ENCODE data around the gene UEVLD.

Gene UEVLD

DNA sequence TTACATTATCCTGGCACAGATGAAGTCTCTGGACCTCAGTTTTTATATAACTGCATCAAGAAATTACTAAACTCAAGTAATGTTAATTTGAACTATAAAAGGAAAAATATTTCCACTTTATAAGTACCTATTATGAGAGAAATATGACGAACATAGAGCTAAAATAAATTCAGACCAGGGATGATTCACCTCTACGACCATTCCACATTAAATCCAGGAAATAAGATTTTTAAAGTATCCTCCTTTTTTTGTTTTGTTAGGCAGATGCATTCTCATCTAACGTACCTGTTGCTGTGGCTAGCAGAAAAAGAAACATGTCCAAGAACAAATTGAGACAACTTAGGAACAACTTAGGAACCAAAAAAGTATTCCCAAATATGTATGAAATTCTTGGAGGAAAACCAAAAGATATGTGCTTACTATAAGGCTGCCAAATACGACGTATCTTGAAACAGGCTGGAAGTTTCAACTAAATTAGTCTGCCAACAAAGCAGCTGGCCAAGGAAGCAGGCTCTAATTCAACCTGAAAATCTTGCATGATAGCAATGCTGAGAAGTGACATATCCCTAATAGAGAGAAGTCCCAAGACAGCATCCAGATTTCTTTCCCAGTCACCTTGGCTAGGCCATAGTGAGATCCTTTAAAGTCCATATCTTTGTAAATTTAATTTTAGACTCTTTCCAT, 29.9 kb upstream of the UEVLD start:
- TF ChIP-seq, protein P1, sequence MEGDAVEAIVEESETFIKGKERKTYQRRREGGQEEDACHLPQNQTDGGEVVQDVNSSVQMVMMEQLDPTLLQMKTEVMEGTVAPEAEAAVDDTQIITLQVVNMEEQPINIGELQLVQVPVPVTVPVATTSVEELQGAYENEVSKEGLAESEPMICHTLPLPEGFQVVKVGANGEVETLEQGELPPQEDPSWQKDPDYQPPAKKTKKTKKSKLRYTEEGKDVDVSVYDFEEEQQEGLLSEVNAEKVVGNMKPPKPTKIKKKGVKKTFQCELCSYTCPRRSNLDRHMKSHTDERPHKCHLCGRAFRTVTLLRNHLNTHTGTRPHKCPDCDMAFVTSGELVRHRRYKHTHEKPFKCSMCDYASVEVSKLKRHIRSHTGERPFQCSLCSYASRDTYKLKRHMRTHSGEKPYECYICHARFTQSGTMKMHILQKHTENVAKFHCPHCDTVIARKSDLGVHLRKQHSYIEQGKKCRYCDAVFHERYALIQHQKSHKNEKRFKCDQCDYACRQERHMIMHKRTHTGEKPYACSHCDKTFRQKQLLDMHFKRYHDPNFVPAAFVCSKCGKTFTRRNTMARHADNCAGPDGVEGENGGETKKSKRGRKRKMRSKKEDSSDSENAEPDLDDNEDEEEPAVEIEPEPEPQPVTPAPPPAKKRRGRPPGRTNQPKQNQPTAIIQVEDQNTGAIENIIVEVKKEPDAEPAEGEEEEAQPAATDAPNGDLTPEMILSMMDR (conservative IDR thresholded peaks at IDR 0.05; ENCODE audit: low read depth, low read length) = no peak
- H3K4me3 ChIP-seq (ENCODE audit: low read length) = no peak overlapping the region
- no peak for DNase-seq (ENCODE audit: low read depth)

DNA sequence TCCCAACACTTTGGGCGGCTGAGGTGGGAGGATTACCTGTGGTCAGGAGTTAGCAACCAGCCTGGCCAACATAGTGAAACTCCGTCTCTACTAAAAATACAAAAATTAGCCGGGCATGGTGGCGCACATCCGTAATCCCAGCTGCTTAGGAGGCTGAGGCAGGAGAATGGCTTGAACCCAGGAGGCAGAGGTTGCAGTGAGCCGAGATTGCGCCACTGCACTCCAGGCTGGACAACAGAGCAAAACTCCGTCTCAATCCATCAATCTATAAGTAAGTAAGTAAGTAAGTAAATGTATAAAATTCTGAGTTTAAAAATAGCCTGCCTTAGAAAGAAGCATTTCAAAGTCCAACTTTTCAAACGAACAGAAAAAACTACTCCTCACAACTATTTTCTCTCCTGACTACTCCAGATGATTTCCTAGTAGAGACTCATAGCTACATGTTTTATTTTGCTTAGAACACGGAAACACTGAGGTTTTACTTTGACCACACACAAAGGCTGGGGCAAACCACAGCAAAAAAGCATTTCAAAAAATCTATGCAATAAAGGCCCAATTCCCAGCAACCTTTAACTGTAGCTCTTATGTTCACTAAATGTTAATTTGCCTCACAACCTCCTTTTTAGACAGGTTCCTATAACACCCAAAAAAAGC, 29.3 kb upstream of the UEVLD start:
- H3K4me3 ChIP-seq (ENCODE audit: low read length) = no peak overlapping the region
- DNase-seq (ENCODE audit: low read depth) = no peak
- TF ChIP-seq, protein P1 (conservative IDR thresholded peaks at IDR 0.05; ENCODE audit: low read depth, low read length) = no peak

DNA sequence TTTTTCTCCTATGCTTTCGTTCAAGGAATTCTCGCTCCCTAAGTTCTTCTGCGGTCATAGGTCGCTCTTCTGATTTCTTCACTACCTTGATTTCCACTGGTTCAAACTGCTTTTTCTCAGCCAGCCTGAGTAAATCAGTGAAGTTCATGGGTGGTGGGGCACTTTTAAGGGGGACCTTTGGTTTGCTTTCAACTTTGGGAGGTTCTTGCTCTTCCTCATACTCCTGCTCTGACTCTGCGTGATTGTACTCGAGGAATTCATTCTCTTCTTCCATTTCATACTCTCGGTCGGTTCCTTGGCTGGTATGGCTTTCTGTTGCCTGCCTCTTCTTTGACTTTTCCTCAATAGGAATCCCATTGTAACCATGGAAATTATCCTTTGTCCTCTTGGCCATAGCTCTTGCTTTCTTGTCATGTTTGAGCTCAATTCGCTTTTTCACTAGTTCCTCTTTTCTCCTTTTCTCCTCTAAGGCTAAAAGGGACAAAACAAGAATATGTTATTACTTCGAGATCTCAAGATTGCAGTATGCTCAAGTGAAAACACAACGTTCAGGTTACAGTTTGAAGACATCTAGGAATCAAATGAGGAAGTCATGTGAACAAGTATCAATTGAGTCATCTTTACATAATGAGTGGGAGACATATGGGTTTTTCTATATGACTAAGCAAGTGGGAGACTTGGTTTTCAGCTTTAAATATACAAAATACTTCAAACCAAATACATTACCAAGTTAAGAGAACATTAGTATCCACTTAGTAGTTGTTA, 27.3 kb upstream of the UEVLD start:
- no peak for DNase-seq (ENCODE audit: low read depth)
- no peak overlapping the region for H3K4me3 ChIP-seq (ENCODE audit: low read length)
- TF ChIP-seq, protein P1 (conservative IDR thresholded peaks at IDR 0.05; ENCODE audit: low read depth, low read length) = no peak

DNA sequence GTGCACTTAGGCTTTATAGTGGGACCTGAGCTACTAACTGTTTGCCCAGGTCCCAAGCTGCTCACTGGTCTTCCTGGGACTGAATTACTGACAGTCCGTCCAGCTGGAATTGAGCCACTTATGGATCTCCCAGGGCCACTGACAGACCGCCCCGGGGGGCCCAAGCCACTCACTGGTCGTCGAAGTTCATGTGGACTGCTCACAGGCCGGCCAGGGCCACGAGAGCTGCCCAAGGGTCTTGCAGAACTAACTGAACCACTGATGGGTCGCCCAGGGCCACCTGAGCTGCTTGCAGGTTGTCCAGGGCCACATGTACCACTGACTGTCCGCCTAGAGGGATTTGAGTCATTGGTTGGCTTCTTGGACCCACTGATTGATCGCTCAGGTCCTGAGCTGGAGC, 26.1 kb upstream of the UEVLD start:
- TF ChIP-seq, protein P1 (conservative IDR thresholded peaks at IDR 0.05; ENCODE audit: low read depth, low read length) = no peak
- H3K4me3 ChIP-seq (ENCODE audit: low read length) = no peak overlapping the region
- no peak for DNase-seq (ENCODE audit: low read depth)

DNA sequence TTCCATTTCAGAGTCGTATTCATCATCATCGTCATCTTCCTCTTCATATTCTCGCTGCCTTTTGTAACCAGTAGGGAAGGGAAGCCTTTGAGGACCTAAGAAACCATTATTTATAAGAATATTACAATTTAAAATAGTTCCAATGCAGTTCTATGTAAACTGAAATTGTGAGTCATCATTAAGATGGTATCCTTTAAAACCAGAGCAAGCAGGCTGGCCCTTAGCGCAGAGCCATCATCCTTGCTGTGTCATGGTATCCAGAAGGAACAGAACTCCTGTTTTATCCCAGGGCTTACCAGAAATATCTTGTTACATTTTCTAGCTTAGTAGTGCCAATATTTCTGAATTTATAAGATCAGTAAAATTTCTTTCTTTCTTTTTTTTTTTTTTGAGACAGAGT, 23.9 kb upstream of the UEVLD start:
- no peak for DNase-seq (ENCODE audit: low read depth)
- H3K4me3 ChIP-seq (ENCODE audit: low read length) = no peak overlapping the region
- TF ChIP-seq, protein P1 (conservative IDR thresholded peaks at IDR 0.05; ENCODE audit: low read depth, low read length) = no peak

DNA sequence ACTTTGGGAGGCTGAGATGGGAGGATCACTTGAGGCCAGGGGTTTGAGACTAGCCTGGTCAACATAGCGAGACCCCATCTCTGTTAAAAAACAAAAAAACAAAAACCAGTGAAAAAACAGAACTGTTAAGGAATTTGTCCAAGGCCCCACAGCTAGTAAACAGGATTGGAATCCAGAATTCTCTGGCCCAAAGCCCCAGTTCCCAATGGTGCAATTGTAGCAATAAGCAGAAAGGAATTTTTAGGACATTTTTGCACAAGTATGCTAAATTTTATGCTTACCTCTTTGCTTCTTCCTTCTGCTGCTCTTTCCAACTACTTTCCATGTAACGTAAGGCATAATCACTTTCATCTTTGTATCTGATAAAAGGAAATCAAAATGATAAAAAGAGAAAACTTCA, 22.7 kb upstream of the UEVLD start:
- DNase-seq (ENCODE audit: low read depth) = no peak
- no peak overlapping the region for H3K4me3 ChIP-seq (ENCODE audit: low read length)
- TF ChIP-seq, protein P1 (conservative IDR thresholded peaks at IDR 0.05; ENCODE audit: low read depth, low read length) = no peak
